NCI-H526 treated with DMSO at 0.1 percent for 48 hours (cell line): Measurements from ENCODE around the gene BICD2.

Experiments
- DNase-seq: peaks from one replicate; lab custom pipeline; 2025; lab: John Stamatoyannopoulos, UW

BICD2 gene

DNA sequence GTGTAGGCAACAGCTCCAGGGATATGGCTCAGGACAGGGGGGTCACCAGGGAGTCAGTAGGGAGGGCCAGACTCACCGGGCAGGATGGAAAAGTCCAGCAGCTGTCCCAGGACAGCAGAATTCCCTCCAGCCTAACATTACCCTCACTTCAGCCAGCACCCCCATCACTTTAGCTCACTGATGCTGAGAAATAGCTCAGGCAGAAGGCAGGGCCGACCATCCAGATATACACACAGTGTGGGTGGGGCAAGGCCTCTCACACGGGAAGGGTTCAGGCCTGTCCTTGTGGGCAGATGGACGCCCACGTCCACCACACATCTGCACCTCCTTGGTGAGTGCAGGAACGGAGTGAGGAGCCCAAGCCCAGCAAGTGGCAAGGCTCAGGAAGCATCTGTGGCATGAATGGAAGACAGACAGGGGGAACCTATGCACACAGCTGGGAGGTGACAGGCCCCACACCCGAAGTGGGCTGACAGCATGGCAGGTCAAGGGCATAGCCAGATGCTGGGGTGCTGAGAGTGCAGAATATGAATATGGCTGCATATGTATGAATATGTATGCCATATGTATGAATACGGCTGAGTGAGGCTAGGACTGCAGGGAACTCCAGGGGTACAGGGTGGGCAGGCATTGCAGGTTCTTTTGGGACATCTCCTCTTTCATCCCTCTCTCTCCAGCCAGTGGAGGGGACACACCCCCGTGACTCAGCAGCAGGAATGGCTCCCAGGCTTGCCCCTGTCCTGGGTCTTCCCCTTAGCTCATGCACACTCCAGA is 17.0 kb downstream of the BICD2 start:
- no peak for DNase-seq

DNA sequence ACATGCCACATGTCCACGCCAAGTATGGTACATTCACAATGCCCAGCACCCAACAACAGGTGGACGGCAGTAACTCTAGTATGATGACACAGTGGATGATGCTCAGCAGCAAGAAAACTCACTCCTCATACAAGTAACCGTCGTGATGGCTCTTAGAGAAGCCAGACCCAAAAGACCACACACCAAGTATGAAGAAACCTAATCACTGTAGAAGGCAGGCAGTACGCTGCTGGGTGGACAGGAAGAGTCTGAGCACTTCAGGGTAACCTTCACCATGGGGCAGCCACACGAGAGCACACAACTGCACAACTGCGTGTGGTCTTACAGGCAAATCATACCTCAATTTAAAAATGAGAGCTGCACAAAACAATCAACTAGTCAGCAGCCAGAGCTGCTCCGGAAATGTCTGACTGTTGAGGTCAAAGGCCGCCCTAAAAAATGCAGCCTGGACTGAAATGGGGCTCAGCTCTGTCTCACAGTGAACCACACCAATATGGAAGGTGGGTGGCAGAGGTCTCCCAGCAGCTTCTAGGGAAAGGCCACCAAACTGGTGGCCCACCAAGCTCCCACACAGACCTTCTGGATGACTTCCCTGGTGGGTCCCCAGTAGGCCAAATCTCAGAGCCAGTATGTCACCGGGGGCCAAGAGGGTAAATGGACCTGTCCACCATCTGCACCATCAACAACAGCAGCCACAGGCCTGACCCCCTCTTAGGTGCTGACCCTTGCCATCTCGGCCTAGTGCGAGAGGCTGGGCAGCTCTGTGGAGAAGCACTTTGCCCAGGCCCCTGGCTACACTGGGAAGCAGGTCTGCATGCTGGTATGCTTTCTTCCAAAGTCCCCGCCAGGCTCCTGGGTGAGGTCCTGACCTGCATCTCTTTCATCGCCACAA is 17.8 kb downstream of the BICD2 start:
- DNase-seq, result no peak

GRCh38 chr9:92745881-92746280 is 18.8 kb downstream of the BICD2 start:
- no peak for DNase-seq

GRCh38 chr9:92745331-92745730 is 19.3 kb downstream of the BICD2 start:
- DNase-seq, result no peak

- DNase-seq, result no peak
These were observed 23.7 kb downstream of the BICD2 start for GRCh38 chr9:92740969-92741368.

- no peak for DNase-seq
These were observed 24.1 kb downstream of the BICD2 start for GRCh38 chr9:92740446-92740961.

DNA sequence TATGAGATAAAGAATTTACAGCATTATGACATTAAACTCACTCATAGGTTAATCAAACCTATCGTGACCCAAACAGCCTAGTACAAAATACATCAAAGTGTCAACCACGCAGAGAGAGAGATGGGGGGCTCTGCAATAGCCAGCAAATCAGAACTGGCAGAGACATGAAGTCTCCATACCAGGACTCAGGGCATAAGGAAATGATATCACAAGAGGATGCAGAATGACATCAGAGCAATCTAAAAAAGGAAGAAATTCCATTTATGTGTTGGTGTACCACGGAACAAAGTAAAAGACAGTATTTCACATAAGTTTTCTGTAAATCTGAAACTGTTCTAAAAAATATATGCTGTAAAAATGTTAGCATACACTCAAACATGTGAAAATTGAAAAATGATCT is 24.6 kb downstream of the BICD2 start:
- no peak for DNase-seq

DNA sequence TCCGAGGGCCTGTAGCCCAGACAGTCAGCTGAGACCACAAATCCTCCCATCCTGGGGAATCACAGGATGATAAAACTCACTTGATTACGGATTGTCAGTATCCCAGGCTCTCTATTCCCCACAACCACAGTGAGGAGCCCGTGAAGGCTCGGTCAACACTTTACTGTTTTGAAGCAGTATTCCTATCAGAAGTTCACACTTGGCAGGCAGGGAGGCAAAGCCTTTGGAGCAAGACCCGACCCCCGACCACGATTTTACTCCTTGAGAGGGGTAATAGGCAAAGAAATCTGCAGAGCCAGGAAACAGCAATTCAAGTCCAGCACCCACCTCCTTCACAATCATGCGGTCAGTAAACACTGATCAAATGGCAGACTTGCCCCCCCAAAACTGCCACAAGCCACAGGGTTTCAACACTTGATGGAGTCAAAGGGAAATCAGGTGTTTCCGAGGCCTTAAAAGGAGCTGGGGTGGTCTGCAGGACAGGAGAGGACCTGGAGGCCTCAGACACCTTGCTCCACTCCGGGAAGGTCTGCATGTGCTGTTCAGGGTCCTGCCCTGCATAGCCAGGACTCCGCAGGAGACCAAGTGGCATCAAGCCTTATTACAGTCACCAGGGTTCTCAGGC is 25.2 kb downstream of the BICD2 start:
- DNase-seq, result no peak

GRCh38 chr9:92738661-92739081 is 26.0 kb downstream of the BICD2 start:
- no peak for DNase-seq

DNA sequence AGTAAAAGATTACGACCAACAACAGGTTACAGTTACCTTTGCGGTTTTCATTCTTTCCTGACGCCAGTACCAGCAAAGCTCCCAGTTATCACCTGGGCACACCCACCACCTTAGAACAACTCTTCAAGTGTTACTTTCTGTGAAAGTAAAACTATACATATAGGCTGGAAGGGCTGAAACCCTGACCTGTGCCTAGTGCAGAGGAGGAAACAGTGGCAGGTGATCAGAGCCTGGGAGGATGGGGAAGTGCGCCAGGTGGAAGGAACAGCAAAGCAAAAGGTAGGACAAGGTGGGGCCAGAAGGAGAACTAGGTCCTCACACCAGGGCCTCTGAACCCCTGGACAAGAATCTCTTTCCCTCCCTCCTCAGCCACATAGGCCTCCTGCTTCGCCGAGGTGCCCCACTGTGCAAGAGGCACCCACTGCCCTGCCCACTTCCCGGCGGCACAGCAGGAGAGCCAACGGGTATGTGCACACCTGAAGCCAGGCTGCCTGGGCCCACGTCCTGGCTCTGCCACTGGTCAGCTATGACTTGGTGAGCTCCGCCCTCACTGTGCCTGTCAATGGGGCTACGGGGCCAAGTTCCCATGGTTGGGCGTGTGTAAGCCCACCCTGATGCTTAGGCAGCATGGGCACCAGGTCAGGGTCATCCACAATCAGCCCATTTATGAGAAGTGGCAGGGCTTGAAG is 26.9 kb downstream of the BICD2 start:
- DNase-seq, result no peak

DNA sequence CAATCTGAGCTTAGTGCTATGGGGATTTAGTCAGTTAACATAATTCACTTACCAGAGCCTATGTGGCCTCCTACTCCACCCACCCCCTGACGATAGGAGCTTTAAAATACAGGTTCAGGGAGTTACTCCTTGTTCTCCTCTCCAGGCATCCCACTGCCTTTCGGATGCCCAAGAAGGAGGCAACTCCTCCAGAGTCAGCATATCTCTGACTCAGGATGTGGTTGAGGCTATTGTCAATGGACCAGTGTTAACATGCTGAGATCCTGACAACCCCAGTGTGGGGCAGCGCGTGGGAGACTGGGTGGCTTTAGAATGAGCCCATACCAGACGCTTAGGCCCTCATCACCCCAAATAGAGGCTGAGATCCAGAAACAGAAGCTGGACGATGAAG is 27.4 kb downstream of the BICD2 start:
- DNase-seq, result no peak

GRCh38 chr9:92736563-92737215 is 27.9 kb downstream of the BICD2 start:
- no peak for DNase-seq

DNA sequence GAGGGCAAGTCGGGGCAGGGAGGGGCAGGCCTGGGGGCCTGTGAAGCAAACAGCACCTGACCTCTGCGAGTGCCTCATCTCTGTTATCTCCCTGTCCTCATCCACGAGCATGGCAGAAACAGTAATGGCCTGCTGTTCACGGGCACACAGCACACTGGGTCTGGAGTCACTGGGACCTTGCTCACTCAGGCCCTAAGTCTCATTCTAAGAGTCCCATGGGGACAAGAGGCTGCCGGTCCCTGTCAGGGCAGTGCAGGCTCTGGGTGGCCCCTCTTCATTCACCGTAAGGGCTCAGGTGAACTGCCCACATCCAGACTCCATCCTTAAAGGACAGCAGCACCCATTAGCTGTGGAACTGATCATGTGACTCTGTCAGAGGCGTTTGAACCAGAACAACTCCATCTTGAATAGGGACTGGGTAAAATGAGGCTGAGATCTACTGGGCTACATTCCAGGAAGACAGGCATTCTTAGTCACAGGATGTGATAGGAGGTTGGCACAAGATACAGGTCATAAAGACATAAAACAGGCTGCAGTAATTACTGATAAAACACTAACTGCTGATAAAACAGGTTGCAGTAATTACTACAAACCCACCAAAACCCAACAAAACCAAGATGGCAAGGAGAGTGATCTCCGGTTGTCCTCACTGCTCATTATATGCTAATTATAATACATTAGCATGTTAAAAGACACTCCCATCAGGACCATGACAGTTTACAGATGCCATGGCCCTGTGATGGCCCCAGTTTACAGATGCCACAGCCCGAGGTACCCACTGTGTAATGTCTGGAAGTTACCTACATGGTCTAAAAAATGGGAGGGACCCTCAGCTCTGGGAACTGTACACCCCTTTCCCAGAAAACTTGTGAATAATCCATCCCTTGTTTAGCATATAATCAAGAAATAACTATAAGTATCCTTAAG is 28.7 kb downstream of the BICD2 start:
- DNase-seq, result no peak

DNA sequence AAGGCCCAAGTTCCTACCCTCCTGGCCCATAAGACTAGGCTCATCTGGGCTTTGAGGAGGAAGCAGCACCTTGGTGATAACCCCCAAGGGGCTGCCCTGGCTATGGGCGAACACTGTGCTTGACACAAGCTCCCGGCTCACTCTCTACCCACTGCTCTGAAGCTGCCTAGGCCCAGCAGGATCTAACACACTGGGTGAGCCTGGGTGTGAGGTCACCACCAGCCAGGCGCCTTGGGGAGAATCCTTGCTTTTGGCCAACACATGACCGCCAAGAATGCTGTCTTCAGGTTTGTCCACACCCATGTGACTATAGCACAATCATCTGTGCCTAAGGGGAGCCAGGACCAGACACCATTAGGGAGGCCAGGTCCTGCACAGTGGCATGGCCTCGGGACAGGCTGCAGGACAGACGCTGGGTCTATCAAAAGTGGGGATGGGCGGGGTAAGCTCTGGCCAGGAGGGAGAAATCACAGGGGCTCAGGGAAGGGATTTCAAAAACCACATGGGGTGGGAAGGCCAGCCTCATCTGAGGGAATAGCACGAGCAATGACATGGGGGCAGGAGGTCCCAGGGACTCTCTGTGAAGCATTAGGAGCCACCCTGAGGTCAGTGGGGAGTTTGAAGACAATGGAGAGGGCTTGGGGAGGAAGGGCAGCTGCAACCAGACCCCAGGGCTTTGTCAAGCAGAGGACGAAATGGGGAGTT is 29.6 kb downstream of the BICD2 start:
- no peak for DNase-seq

DNA sequence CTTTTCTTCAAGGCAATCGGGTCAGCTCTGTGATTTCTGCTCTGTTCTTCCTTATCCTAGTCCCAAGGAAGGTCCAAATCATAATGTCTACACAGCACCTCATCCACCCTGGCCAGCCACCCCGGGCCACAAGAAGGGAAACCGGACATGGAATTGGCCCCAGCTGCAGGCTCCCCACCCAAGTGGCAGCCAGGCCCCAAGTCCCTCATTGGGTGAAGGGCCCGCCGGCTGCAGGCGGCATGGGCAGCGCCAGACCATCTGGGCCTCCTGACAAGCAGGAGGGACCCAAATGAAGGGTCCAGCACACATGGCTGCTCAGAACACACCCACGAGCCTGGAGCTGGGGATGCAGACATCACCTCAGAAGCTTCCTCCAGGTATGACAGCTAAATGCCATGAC is 33.7 kb downstream of the BICD2 start:
- DNase-seq, result no peak

DNA sequence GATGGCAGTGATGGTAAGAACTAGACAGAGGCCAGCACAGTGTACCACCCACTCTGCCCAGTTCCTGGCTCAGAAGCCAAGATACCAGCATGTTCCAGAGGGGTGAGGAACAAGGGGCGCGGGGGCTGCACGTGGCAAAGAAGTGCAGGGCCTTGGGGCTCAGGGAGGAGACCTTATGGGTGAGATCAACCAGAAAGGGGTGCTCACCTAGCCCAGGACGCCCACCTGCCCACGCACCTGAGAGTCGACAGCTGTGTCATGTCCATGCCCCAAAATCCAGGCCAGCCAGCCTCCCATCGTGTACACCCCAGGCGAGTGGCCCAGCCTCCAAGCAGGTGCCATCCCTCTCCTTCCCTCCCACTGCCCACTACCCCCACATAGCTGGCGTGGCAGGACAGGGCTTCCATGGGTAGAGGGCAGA is 34.9 kb downstream of the BICD2 start:
- DNase-seq, result no peak

GRCh38 chr9:92728831-92729734 is 35.5 kb downstream of the BICD2 start:
- no peak for DNase-seq
